Left ventricle myocardium inferior (tissue), 1 donor: ENCODE results near the gene ZBTB7B. TPM values are rescaled to one million over a fixed set of nuclear protein-coding genes. Genes with fewer than 3 reads are reported as not detected.

Source experiments
- DNase-seq: peaks from one replicate; pipeline ENCODE4 v3.0.0-alpha.2; 2020
- H3K27ac ChIP-seq: fragments of 200-600 bp; replicated peaks from 2 replicates; pipeline ENCODE4 v1.8.0; 2021
- H3K27me3 ChIP-seq: fragments of 200-600 bp; 2 replicates; pipeline ENCODE4 v1.8.0; 2021; ENCODE audit warnings: low read depth
- H3K36me3 ChIP-seq: fragments of 200-600 bp; 2 replicates; pipeline ENCODE4 v1.8.0; 2021
- H3K4me1 ChIP-seq: fragments of 200-600 bp; 2 replicates; pipeline ENCODE4 v1.8.0; 2021
- H3K4me3 ChIP-seq: fragments of 200-600 bp; 2 replicates; pipeline ENCODE4 v1.8.0; 2021; ENCODE audit warnings: mild to moderate bottlenecking, moderate library complexity
- H3K9me3 ChIP-seq: fragments of 200-600 bp; replicated peaks from 2 replicates; pipeline ENCODE4 v1.8.0; 2021
- intact Hi-C: fragments of 100-400 bp; cut with micrococcal nuclease; formaldehyde crosslinking; loops from one replicate; pipeline ENCODE4 v1.11.0; 2022
- total RNA-seq: library from RNA; stranded (reverse); fragmentation: NEBNext Ultra II Directional; extraction: Animal tissue kit (Norgen Biotek cat#: 25700); gene quantifications from one replicate; pipeline ENCODE4 v1.2.1, GENCODE V29; 2021
- TF ChIP-seq, protein P1 (sequence below): fragments of 200-600 bp; IDR thresholded peaks from 2 replicates; pipeline ENCODE4 v1.8.0; 2021; ENCODE audit warnings: antibody characterized with exemption, mild to moderate bottlenecking, borderline replicate concordance
- donor health status: DM: no; HTN: yes; CAD: no; lungs with severe emphysema.

The ZBTB7B gene
- total RNA-seq, 1 donor from 2014 or later = 42.8 TPM

- Histone ChIP-seq H3K27ac (no peak overlapping the region), H3K36me3 (no peaks in the 10 kb centered on the region), H3K4me3 (no peak overlapping the region), H3K9me3 (no peaks in the 10 kb centered on the region), H3K27me3 (no peaks in the 10 kb centered on the region), H3K4me1 (peaks cover 8% of the 10 kb centered on the region)
- TF ChIP-seq, protein P1, sequence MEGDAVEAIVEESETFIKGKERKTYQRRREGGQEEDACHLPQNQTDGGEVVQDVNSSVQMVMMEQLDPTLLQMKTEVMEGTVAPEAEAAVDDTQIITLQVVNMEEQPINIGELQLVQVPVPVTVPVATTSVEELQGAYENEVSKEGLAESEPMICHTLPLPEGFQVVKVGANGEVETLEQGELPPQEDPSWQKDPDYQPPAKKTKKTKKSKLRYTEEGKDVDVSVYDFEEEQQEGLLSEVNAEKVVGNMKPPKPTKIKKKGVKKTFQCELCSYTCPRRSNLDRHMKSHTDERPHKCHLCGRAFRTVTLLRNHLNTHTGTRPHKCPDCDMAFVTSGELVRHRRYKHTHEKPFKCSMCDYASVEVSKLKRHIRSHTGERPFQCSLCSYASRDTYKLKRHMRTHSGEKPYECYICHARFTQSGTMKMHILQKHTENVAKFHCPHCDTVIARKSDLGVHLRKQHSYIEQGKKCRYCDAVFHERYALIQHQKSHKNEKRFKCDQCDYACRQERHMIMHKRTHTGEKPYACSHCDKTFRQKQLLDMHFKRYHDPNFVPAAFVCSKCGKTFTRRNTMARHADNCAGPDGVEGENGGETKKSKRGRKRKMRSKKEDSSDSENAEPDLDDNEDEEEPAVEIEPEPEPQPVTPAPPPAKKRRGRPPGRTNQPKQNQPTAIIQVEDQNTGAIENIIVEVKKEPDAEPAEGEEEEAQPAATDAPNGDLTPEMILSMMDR = no peak
- intact Hi-C loops = no loop called here
- no peak for DNase-seq
Observed at GRCh38 chr1:155026588-155026987, 24.0 kb downstream of the ZBTB7B start.

GRCh38 chr1:155029513-155030242 is 27.1 kb downstream of the ZBTB7B start:
- Histone ChIP-seq H3K27ac (no peak overlapping the region), H3K36me3 (no peaks in the 10 kb centered on the region), H3K27me3 (no peaks in the 10 kb centered on the region), H3K4me1 (no peaks in the 10 kb centered on the region), H3K9me3 (no peaks in the 10 kb centered on the region), H3K4me3 (no peak overlapping the region)
- TF ChIP-seq, protein P1 = no peak
- intact Hi-C loops = no loop called here
- no peak for DNase-seq

DNA sequence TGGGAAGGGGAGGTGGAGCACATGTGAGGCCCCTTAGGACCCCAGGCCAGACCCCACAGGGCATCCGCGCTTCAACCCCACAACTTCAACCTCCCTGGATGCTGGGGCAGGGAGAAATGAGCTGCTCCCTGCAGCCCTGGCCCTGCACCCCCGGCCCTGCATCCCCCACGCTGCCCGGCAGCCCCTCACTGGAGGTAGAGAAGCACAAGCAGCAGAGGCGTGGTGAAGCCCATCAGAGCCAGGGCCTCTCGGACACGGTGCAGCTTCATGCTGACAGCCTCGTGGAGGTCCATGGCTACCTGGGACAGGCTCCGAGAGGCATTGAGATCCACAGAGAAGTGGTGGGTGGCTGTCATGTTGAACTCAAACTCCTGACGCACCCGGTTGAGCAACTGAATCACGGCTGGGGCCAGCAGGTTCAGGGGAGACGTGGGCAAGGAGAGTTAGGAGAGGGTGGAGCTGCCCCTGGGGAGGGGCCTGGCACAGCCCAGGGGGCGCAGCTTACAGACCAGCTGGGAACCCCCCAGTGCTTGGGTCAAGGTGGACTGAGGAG is 27.7 kb downstream of the ZBTB7B start:
- intact Hi-C loops = no loop called here
- no peak overlapping the region for H3K4me3 ChIP-seq
- no peaks in the 10 kb centered on the region for H3K36me3 ChIP-seq
- H3K27me3 ChIP-seq = no peaks in the 10 kb centered on the region
- DNase-seq = no peak
- no peaks in the 10 kb centered on the region for H3K4me1 ChIP-seq
- TF ChIP-seq, protein P1 = no peak
- no peaks in the 10 kb centered on the region for H3K9me3 ChIP-seq
- no peak overlapping the region for H3K27ac ChIP-seq

- Histone ChIP-seq H3K9me3 (no peaks in the 10 kb centered on the region), H3K4me3 (no peak overlapping the region), H3K27ac (no peak overlapping the region), H3K27me3 (no peaks in the 10 kb centered on the region), H3K36me3 (no peaks in the 10 kb centered on the region), H3K4me1 (no peaks in the 10 kb centered on the region)
- TF ChIP-seq, protein P1 = no peak
- intact Hi-C loops = no loop called here
- no peak for DNase-seq
Observed at GRCh38 chr1:155030899-155031298, 28.3 kb downstream of the ZBTB7B start.

GRCh38 chr1:155032886-155033285 is 30.3 kb downstream of the ZBTB7B start:
- no peak for DNase-seq
- no peak overlapping the region for H3K4me3 ChIP-seq
- no peaks in the 10 kb centered on the region for H3K9me3 ChIP-seq
- TF ChIP-seq, protein P1 = no peak
- intact Hi-C loops = no loop called here
- peaks cover 4% of the 10 kb centered on the region for H3K4me1 ChIP-seq
- no peaks in the 10 kb centered on the region for H3K36me3 ChIP-seq
- H3K27me3 ChIP-seq = no peaks in the 10 kb centered on the region
- no peak overlapping the region for H3K27ac ChIP-seq
